HG02642 (cell line): ENCODE measurements around the gene POP7.
"Not testable (repeated sequence)": the region's sequence is repeated elsewhere in the genome, so short reads cannot be mapped to it uniquely, and the experiment has no call there.

Experiments
- ATAC-seq: cut with Tn5 transposase; IDR thresholded peaks from one replicate; pipeline ENCODE4 v1.9.1; 2021; ENCODE audit warnings: mild to moderate bottlenecking; ENCODE audit not compliant: unreplicated experiment, poor library complexity

POP7 gene

GRCh38 chr7:100705753-100706671, at the start of gene POP7:
Gene POP7, plus strand, starts transcription at chr7:100706121. Its CDS starts 710 bp downstream, at chr7:100706831.
- ATAC-seq = peak; percentile 93

- ATAC-seq = not testable (repeated sequence)
These were observed 43.6 kb upstream of the POP7 start for GRCh38 chr7:100662194-100662776.

DNA sequence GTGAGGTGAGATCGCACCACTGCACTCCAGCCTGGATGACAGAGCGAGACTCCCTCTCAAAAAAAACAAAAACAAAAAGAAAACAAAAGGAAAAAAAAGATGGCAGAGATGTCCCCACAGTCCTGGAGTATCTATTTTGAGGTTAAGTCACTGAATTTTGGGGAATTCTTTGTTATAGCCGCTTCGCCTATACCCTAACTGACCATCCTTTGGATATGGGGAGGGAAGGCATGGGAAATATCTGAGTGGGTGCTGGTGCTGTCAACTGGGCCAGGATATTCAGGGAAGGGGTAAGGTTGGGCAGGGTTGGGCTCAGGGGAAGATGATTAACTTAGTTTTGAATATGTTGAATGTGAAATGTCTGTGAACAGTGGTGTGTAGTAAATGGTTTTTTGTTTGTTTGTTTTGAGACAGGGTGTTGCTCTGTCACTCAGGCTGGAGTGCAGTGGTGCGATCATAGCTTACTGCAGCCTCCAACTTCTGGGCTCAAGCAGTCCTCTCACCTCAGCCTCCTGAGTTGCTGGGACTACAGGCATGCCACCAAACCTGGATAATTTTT, 40.7 kb upstream of the POP7 start:
- no peak for ATAC-seq

DNA sequence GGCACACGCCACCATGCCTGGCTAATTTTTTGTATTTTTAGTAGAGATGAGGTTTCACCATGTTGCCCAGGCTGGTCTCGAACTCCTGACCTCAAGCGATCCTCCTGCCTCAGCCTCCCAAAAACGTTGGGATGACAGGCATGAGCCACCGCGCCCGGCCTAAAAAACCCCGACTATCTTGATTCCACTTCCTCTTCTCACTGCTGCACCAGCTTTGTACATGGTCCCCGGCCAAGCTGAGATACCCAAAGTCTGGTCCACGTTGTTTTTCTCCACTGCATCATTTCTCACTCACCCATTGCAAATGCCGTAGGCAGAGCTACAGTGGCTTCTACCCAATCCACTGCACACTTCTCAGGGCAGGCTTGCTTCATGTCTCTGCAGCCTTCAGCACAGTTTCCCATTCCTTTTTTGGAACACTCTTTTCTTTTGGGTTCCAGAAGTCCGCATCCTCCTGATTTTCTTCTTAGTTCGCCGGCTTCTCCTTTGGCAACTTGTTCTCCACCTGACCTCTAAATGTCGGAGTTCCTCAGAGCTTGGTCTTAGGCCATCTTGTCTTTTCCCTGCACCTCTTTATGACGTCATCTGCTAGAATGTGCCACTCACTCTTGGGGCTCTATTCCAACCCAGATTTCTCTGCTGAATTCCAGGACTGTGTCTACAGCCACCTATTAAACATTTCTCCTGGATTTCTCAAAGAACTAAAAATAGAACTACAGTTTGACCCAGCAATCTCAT, 38.4 kb upstream of the POP7 start:
- no peak for ATAC-seq

GRCh38 chr7:100668069-100668449, 37.9 kb upstream of the POP7 start:
- no peak for ATAC-seq

DNA sequence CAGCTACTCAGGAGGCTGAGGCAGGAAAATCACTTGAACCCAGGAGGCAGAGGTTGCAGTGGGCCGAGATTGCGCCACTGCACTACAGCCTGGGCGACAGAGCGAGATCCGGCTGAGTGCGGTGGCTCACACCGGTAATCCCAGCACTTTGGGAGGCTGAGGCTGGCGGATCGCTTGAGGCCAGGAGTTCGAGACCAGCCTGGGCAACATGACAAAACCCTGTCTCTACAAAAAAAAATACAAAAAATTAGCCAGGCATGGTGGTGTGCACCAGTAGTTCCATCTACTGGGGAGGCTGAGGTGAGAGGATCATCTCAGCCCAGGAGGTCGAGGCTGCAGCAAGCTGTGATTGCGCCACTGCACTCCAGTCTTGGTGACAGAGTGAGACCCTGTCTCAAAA, 36.8 kb upstream of the POP7 start:
- ATAC-seq = not testable (repeated sequence)

DNA sequence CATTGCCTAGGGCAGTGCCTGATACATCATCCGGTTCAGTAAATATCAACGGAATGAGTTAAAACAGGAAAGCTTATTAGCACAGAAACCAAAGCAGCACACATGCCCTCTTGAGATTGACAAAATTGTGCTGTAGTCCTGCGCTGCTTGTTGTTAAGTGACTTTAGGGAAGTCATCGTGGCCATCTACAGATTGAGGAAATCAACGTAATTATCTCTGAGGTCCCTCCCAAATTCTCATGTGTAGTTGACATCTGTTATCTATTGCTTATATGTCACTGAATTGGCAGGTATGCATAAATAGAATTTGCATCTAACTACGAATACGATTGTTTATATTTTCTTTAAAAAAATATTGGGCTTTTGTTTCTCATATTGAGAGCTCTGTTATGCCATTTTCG, 35.8 kb upstream of the POP7 start:
- ATAC-seq = no peak

DNA sequence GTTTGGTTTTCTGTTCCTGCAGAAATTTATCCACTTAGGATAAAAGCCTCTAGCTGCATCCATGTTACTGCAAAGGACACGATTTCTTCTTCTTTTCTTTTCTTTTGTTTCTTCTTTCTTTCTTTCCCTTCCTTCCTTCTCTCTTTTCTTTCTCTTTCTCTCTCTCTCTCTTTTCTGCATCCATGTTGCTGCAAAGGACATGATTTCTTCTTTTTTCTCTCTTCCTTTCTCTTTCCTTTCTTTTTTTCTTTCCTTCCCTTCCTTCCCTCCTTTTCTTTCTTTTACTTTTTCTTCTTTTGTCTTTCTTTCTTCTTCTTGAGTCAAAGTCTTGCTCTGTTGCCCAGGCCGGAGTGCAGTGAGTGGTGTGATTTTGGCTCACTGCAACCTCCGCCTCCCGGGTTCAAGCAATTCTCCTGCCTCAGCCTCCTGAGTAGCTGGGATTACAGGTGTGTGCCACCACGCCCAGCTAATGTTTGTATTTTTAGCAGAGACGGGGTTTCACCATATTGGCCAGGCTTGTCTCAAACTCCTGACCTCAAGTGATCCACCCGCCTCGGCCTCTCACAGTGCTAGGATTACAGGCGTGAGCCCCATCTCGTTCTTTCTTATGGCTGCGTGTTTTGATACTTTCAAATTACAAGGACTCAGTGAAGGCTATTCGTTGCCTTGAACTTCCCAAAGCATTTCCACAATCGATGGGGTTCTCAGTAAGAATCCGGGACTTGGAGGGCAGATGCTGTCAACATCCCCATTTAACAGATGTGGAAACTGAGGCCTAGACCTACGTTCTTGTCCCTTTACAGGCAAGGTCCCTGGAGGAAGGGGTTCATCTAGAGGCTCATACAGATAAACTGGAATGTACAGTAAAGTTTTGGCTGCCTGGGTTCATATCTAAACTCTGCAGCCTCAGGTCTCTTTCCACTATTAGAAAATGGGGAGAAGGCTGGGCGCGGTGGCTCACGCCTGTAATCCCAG, 34.3 kb upstream of the POP7 start:
- ATAC-seq = no peak

DNA sequence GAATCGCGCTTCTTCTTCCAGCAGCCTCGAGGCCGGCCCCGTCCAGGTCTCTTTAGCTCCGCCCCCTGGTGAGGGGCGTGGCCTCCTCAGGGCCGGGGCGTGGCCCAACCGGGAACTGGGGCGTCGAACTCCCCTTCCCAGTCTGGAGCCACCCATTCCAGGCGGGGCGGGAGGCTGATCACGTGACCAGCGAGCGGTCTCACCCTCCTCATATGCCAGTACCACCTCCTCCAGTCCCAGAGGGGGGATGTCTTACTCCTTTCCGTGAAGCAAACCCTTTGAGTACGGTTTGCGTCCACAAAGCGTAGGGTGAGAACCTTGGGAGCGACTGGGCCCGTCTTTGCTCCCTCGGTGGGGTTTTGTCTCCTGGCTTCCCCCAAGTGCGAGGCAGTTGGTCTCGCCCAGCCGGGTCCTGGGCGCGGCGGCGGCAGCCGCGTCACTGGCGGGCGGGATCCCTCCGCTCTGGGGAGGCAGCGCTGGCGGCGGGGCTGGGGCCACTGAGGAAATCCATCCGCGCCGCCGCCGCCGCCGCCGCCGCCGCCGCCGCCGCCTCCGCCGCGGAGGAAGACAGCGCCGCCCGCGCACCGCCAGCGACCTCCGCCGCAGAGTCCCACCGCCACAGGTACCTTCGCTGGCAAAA, 32.5 kb upstream of the POP7 start, which contains the start of gene GNB2:
Gene GNB2 (plus strand): TSS at position 439 of the 640 bp plus-strand sequence. CDS start 2,526 bp downstream, outside the sequence.
- ATAC-seq = peak; percentile 68

GRCh38 chr7:100673942-100674410, 31.9 kb upstream of the POP7 start:
- ATAC-seq = peak; percentile 6

- no peak for ATAC-seq
These were observed 31.4 kb upstream of the POP7 start for GRCh38 chr7:100674411-100675104.

GRCh38 chr7:100675105-100675451, 30.8 kb upstream of the POP7 start:
- ATAC-seq = no peak

DNA sequence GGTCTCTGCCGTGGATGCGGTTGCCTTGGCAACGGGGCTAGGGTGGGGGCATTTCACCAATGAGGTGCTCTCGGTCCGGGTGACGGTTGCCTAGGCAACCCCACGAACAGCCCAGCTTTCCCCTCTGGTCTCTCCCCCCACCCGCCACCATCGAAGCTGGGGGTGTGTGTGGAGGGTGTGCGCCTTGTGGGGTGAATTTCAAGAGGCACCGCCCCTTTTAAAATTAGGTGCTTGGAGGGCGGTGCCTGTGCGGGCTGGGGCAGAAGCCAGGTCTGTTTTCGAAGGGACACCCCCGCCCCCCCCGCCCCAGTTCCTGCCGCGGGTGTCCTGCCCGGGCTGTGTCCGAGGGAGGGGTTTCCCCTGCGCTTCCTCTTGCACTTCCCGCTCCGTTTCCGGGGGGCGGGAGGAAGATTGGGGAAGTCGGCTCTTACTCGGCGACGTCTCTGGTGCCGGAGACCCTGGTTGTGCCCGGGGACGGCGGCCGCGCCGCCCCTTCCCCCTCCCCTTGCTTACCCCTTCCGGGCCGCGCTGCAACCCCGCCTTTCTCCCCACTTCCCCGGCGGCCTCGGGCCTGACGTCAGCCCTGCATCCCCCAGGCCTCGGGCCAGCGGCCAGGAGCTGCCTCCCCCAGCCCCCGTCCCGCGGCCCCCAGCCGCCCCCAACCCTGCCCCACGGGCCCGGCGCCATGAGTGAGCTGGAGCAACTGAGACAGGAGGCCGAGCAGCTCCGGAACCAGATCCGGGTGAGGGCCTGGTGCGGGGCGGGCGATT, 30.2 kb upstream of the POP7 start:
- peak; percentile 30 for ATAC-seq

GRCh38 chr7:100676501-100677306, 29.2 kb upstream of the POP7 start:
- no peak for ATAC-seq

DNA sequence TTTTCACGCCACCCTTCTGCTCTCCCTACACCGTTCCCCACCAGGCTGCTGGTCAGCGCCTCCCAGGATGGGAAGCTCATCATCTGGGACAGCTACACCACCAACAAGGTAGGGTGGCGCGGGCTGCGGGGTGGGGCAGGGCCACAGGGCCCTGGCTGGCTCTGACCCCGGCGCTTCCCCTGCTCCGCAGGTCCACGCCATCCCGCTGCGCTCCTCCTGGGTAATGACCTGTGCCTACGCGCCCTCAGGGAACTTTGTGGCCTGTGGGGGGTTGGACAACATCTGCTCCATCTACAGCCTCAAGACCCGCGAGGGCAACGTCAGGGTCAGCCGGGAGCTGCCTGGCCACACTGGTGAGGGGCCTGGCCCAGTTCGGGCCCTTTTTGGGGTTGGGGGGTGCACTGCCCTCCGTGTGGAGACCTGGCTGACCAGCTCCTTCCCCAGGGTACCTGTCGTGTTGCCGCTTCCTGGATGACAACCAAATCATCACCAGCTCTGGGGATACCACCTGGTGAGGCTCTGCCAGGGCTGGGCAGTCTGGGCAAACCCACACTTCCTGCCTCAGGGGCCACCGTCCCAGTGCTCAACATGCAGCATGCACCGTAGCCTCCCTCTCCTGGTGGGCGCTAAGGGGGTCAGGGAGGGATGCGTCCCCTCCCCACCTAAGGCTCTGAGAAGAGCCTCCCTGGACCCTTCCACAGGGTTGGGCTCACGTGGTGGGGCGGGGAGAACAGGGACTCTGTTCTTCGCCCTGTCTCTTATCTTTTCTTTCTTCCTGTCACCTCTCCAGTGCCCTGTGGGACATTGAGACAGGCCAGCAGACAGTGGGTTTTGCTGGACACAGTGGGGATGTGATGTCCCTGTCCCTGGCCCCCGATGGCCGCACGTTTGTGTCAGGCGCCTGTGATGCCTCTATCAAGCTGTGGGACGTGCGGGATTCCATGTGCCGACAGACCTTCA, 28.3 kb upstream of the POP7 start:
- ATAC-seq = no peak
